Spleen (tissue), 11 donors: ENCODE data around the gene CAPN11. TPM values are rescaled to one million over a fixed set of nuclear protein-coding genes. Genes with fewer than 3 reads are reported as not detected.

Experiments
- DNase-seq: peaks from one replicate; pipeline ENCODE4 v3.0.0-alpha.2; 2020
- H3K27ac ChIP-seq, 8 donors: fragments of 200-600 bp; sonication (generic) in 7 of 8; 1 replicate in 4 of 8; 2 replicates in 4 of 8; pipeline versions ENCODE4 v1.5.0 to v1.8.0; 2016 to 2021; ENCODE audit warnings: inconsistent platforms in 4 of 8, mild to moderate bottlenecking in 4 of 8, moderate library complexity in 1 of 8
- H3K27me3 ChIP-seq, 7 donors: fragments of 200-600 bp; sonication (generic) in 6 of 7; replicated peaks in 1 of 7; 1 replicate in 4 of 7; 2 replicates in 3 of 7; pipeline versions ENCODE4 v1.5.0 to v1.8.0; 2016 to 2021; ENCODE audit warnings: inconsistent platforms in 3 of 7, mild to moderate bottlenecking in 1 of 7
- H3K36me3 ChIP-seq, 6 donors: fragments of 200-600 bp; sonication (generic) in 5 of 6; 1 replicate in 4 of 6; 2 replicates in 2 of 6; pipeline versions ENCODE4 v1.5.0 to v1.8.0; 2016 to 2021; ENCODE audit warnings: inconsistent platforms in 2 of 6
- H3K4me1 ChIP-seq, 6 donors: fragments of 200-600 bp; sonication (generic) in 5 of 6; 1 replicate in 3 of 6; 2 replicates in 3 of 6; pipeline versions ENCODE4 v1.5.0 to v1.8.0; 2016 to 2021; ENCODE audit warnings: inconsistent platforms in 3 of 6
- H3K4me3 ChIP-seq, 8 donors: fragments of 200-600 bp; sonication (generic) in 7 of 8; 1 replicate in 4 of 8; 2 replicates in 4 of 8; pipeline versions ENCODE4 v1.5.0 to v1.8.0; 2016 to 2021; ENCODE audit warnings: inconsistent platforms in 4 of 8, mild to moderate bottlenecking in 4 of 8, moderate library complexity in 2 of 8
- H3K9me3 ChIP-seq, 8 donors: fragments of 200-600 bp; sonication (generic) in 7 of 8; 1 replicate in 4 of 8; 2 replicates in 4 of 8; pipeline versions ENCODE4 v1.5.0 to v1.8.0; 2016 to 2021; ENCODE audit warnings: inconsistent platforms in 4 of 8
- POLR2A ChIP-seq, 3 donors: fragments of 450-650 bp; IDR thresholded peaks; one replicate each; pipeline ENCODE4 v1.5.1; 2017; ENCODE audit warnings: antibody characterized with exemption in 3 of 3, mild to moderate bottlenecking in 1 of 3
- POLR2AphosphoS5 ChIP-seq, 3 donors: sonication (generic); formaldehyde crosslinking; IDR thresholded peaks; one replicate each; pipeline ENCODE4 v1.5.1; 2017; ENCODE audit warnings: antibody characterized with exemption in 3 of 3
- WGBS, 5 donors: extraction: QIAGEN DNeasy Blood & Tissue Kit in 3 of 5; methylation state at CpG; one replicate each; pipeline versions ENCODE4 v1.1.5 to v1.1.7; 2013 to 2018; 5-methylcytosine and 5-hydroxymethylcytosine counted together
- intact Hi-C: fragments of 100-400 bp; cut with DNase I; formaldehyde crosslinking; loops from one replicate; pipeline ENCODE4 v1.15.0; 2023; ENCODE audit warnings: low total_unique reads
- polyA plus RNA-seq, 3 donors: library from polyadenylated mRNA; stranded (reverse); fragments of 200-250 nt; gene quantifications; one replicate each; pipeline ENCODE4 v1.2.1, GENCODE V29; 2013
- total RNA-seq, 7 donors: library from RNA; depleted of rRNA in 3 of 7; stranded (reverse); fragments of >200 nt in 3 of 7; fragmentation: NEBNext Ultra II Directional in 4 of 7; extraction: Animal tissue kit (Norgen Biotek cat#: 25700) in 4 of 7; gene quantifications; one replicate each; pipeline versions ENCODE4 v1.1.0 to v1.2.1, GENCODE V29; 2016 to 2021
- TF ChIP-seq, protein P1 (sequence below), 11 experiments: fragments of 200-600 bp in 7 of 11; fragments of 450-650 bp in 4 of 11; sonication (generic) in 4 of 11; IDR thresholded peaks in 8 of 11; conservative IDR thresholded peaks in 3 of 11; 1 replicate in 7 of 11; 2 replicates in 4 of 11; pipeline versions ENCODE4 v1.4.0 to v1.8.0; 2016 to 2021; ENCODE audit warnings: antibody characterized with exemption in 11 of 11, inconsistent platforms in 4 of 11, mild to moderate bottlenecking in 1 of 11
- donor health status: healthy with polysubstance abuse.
- donor health status: DM: no; HTN: no; CAD: no; lungs with moderate emphysema.
- donor health status: DM: no; HTN: no; CAD: no.
- donor health status: Bipolar disorder and iron deficiency.
- donor health status: healthy.
- donor health status: DM: no; HTN: no; CAD: no.
- donor health status: DM: yes; HTN: yes; CAD: no.

Gene CAPN11
- total and polyA plus RNA-seq, 10 donors: 0.12 to 0.26 (median 0.17) TPM; not detected in 3

DNA sequence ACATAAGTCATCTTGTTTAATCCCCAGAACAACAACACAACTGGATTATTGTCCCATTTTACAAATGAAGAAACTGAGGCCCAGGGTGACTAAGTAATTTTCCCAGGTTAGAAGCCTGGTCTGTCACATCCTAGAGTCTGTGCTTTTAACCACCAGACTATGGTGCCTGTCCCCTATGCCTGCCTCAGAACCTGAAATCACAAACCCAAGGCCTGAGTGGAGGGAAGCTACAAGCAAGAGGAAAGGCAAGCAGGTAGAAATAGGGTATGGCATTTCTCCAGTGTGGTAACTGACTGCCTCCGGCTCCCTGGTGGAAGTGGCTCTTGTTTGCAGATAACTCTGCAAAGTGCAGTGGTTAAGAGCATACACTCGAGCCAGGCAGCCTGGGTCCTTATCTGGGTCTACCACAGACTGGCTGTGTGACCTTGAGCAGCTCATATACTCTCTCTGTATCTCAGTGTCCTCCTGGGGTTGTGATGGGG lies 28.7 kb upstream of the CAPN11 start:
- no peaks in the 10 kb centered on the region for H3K27me3 ChIP-seq
- no peaks in the 10 kb centered on the region for H3K9me3 ChIP-seq
- WGBS, 5 donors: 42 to 69% (median 62%) methylated on average over 2 of the region's 2 CpGs
- peak; percentile 58 for DNase-seq
- H3K4me1 ChIP-seq: peaks cover 18 to 60% (median 34%) of the 10 kb centered on the region in 6 donors
- TF ChIP-seq POLR2AphosphoS5 (IDR thresholded peaks at IDR 0.05): no peak
- TF ChIP-seq POLR2A (IDR thresholded peaks at IDR 0.05): no peak
- TF ChIP-seq, protein P1, sequence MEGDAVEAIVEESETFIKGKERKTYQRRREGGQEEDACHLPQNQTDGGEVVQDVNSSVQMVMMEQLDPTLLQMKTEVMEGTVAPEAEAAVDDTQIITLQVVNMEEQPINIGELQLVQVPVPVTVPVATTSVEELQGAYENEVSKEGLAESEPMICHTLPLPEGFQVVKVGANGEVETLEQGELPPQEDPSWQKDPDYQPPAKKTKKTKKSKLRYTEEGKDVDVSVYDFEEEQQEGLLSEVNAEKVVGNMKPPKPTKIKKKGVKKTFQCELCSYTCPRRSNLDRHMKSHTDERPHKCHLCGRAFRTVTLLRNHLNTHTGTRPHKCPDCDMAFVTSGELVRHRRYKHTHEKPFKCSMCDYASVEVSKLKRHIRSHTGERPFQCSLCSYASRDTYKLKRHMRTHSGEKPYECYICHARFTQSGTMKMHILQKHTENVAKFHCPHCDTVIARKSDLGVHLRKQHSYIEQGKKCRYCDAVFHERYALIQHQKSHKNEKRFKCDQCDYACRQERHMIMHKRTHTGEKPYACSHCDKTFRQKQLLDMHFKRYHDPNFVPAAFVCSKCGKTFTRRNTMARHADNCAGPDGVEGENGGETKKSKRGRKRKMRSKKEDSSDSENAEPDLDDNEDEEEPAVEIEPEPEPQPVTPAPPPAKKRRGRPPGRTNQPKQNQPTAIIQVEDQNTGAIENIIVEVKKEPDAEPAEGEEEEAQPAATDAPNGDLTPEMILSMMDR (IDR thresholded peaks at IDR 0.05 in 8 of 11, conservative IDR thresholded peaks at IDR 0.05 in 3 of 11): no peak
- peaks cover 0 to 7% (median 1%) of the 10 kb centered on the region in 6 donors for H3K36me3 ChIP-seq
- H3K4me3 ChIP-seq: no peak overlapping the region
- intact Hi-C loops: no loop called here
- no peak overlapping the region for H3K27ac ChIP-seq

DNA sequence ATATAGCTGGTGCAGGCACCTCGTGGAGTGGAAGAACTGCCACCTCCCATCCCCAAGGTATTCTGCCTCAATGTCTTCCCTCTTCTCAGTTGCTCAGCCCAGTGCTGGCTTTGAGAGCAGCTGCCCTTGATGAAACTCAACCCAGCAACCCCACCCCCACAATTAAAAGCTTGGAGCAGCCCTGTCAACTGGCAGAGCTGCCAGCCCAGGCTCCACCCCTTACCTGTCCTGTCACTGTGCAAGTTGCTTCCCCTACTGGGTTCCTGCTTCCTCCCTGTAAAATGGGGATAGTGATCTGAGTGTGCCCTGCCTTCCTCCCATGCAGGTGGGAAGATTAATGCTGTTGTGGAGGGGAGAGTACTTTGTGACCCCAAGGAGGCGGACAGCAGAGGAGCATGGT lies 26.7 kb upstream of the CAPN11 start:
- DNase-seq: peak; percentile 62
- Histone ChIP-seq H3K9me3 (no peaks in the 10 kb centered on the region), H3K4me3 (no peak overlapping the region), H3K4me1 (peaks cover 5 to 40% (median 15%) of the 10 kb centered on the region in 6 donors), H3K27ac (no peak overlapping the region), H3K27me3 (no peaks in the 10 kb centered on the region), H3K36me3 (peaks cover 0 to 28% (median 8%) of the 10 kb centered on the region in 6 donors)
- WGBS, 5 donors: 79 to 92% (median 88%) methylated on average over 2 of the region's 2 CpGs
- intact Hi-C loops: no loop called here
- no peak for TF ChIP-seq POLR2A (IDR thresholded peaks at IDR 0.05)
- no peak for TF ChIP-seq POLR2AphosphoS5 (IDR thresholded peaks at IDR 0.05)
- TF ChIP-seq, protein P1 (IDR thresholded peaks at IDR 0.05 in 8 of 11, conservative IDR thresholded peaks at IDR 0.05 in 3 of 11): no peak

DNA sequence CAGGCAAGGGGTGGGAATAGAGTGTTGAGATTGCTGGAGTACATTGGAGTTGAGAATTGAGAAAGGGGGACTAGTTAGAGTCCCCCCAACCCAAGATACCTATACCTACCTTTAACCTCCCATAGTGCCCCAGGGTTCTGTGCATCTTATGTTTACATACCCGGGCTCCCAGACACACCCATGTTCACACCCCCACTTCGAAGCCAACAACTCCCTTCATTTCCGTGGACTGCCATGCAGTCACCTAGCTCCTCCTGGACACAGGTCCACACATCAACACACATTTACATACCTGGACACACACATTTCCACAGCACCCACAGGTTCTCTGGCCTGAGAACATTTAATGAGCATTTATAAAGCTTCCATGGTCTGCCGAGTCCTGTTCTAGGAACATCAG lies 26.1 kb upstream of the CAPN11 start:
- H3K9me3 ChIP-seq: no peaks in the 10 kb centered on the region
- peaks cover 5 to 38% (median 14%) of the 10 kb centered on the region in 6 donors for H3K4me1 ChIP-seq
- DNase-seq: peak; percentile 30
- H3K27ac ChIP-seq: no peak overlapping the region
- no peaks in the 10 kb centered on the region for H3K27me3 ChIP-seq
- H3K36me3 ChIP-seq: peaks cover 0 to 33% (median 8%) of the 10 kb centered on the region in 6 donors
- 89 to 97% (median 93%) methylated on average over 4 of the region's 4 CpGs for WGBS, 5 donors
- TF ChIP-seq POLR2A (IDR thresholded peaks at IDR 0.05): no peak
- TF ChIP-seq, protein P1 (IDR thresholded peaks at IDR 0.05 in 8 of 11, conservative IDR thresholded peaks at IDR 0.05 in 3 of 11): no peak
- intact Hi-C loops: no loop called here
- H3K4me3 ChIP-seq: no peak overlapping the region

DNA sequence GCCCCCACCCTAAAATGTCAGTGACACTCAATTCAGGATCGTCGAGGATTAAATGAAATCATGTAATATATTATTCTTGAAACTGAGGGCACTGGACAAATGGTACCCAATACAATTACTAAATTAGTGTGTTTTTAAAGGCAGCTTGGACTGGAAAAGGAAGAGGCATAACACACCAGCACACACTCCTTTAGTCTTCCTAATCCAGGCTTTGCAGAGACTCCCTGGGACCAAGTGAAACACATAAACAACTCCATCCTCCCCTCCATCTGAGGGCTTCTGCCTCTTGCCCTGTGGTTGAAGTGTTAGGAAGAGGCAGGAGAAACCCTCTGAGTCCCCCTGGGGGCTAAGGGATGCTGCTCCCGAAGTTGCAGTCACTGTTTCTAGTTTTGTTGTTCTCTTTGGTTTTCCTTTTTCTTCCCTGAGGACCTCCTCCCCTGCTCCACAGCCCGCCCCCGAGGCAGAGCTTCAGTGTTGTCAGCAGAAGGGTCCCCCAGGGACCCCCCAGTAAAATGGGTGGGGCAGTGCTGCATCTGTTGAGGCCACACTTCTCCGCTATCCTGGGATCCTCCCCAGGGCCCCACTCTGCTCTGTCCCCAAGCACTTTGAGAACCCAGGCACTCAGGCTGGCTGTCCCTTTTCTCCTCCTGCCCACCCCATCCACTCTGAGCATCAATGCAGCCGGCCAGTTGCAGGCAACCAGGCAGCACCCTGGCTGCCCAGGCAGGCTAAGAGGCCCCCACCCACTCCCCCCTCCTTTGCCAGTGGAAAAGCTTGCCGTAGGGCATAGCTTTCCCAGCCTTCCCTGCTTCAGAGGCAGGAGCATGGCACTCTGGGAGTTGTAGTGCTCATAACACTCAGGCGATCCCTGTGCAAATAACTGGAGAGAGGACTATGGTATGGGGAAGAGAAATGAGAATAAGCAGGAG lies 25.4 kb upstream of the CAPN11 start:
- no peaks in the 10 kb centered on the region for H3K27me3 ChIP-seq
- no peak for TF ChIP-seq POLR2A (IDR thresholded peaks at IDR 0.05)
- no peaks in the 10 kb centered on the region for H3K9me3 ChIP-seq
- WGBS, 5 donors: 51 to 56% (median 55%) methylated on average over 9 of the region's 9 CpGs
- H3K36me3 ChIP-seq: peaks cover 0 to 41% (median 8%) of the 10 kb centered on the region in 6 donors
- H3K4me1 ChIP-seq: peaks cover 5 to 32% (median 9%) of the 10 kb centered on the region in 6 donors
- no peak overlapping the region for H3K27ac ChIP-seq
- no peak overlapping the region for H3K4me3 ChIP-seq
- intact Hi-C loops: no loop called here
- no peak for DNase-seq
